ENCODE results near the gene FOXO3B.
"Not testable (repeated sequence)": the region's sequence is repeated elsewhere in the genome, so short reads cannot be mapped to it uniquely, and the experiment has no call there.

The FOXO3B gene
- total RNA-seq, result 16.3 to 18.2 reads per million in 2 experiments

DNA sequence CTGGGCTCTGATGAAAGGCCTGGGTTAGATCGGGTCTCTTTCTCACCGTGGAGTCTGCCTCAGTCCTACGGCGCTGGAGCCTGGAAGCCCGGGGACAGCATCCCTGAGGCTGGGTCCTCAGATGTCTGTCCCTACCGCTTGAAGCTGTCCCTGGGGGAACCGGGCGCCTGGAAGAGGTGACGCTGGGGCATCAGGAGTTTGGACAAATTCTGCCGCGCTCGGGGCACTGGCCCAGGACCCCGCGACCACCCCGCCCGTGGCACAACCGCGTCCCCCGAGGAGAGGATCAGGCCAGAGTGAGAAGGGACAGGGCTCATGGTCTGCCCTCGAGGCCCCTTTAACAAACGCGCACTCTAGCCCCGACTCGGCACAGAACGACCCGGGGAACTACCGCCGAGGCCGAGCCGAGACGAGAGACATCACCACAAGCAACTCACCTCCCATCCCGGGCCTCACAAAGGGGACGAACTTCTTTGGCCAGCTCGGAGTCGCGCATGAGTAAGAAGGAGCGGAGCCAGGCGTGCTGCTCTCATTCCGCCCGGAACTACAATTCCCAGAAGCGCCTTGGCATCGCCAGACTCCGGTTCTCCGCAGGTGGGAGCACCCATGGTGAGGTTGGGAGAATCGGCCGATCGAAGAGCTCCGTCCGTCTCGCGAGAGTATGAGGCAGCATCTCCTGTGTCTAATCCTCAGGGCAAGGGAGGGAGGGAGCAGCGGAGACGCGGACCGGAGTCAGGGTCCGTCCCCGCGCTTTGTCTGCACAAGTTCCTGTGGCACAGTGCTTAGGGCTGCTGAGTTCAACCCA, at the start of gene FOXO3B:
Gene FOXO3B, minus strand, starts transcription at position 548 of the 805 bp plus-strand sequence. CDS start 663 bp downstream, outside the sequence.
- peak; percentile 62 for DNase-seq (ENCODE audit: low read depth)

DNA sequence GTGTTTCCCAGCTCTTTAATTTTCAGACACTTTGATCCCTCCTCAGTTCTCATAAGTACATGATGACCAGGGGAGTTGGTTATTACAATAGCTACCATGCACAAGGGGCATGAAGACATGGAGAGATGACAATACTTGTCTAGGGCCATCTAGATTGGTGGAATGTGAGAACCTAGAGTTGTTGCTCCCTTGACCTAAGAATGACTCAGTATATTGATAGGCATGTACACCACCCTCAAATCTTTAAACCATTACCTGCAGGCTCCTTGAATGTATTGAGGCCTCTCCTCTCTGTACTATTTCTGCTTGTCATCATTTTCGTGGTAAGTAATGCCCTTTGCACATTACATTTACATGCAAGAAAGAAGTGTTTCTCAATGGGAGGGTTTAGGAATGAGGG, 41.4 kb upstream of the FOXO3B start:
- DNase-seq (ENCODE audit: low read depth), result not testable (repeated sequence)

DNA sequence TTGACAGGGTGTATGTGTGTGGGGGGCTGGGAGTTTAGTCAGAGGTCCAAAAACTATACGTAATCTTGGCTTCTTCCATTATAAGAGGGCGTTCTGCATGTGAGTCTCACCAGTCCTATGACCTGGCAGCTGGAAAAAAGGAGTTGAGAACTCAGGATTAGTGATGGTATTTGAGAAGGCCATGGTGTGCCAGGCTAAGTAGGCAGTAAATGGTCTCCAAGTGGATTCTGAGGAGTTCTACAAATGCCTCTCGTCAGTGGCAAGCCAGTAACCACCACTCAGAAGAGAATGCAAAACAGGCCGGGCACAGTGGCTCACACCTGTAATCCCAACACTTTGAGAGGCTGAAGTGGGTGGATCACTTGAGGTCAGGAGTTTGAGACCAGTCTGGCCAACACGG, 40.5 kb upstream of the FOXO3B start:
- not testable (repeated sequence) for DNase-seq (ENCODE audit: low read depth)

DNA sequence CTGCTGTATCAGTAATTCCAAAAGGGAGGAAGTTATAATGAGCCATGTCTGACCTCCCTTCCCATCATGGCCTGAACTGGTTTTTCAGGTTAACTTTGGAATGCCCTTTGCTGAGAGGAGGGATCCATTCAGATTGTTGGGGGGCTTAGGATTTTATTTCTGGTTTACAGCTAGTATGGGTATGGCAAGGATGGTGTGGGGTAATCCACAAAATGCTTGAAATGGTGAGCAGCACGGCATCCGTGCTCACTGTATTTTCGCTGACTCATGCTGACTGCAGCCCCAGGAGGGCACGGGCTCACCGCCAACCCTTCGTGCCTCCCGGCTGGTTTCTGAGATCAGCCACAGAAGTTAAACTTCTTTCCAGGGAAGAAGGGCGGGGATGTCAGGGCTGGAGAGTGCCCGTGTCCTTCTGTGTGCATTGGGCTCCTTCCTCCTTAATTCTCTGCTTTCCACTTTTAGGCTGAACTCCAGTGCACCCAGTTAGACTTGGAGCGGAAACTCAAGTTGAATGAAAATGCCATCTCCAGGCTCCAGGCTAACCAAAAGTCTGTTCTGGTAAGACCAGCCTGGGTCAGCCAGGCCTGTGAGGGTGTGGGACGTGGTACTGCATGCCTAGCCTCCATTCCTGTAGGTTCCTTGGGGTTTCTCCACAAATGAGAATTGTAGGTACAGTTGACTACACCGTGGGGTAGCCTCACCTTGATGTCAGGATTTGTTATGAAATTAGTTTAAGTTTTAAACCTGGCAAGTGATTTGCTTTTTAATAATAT, 39.8 kb upstream of the FOXO3B start:
- DNase-seq (ENCODE audit: low read depth), result not testable (repeated sequence)

DNA sequence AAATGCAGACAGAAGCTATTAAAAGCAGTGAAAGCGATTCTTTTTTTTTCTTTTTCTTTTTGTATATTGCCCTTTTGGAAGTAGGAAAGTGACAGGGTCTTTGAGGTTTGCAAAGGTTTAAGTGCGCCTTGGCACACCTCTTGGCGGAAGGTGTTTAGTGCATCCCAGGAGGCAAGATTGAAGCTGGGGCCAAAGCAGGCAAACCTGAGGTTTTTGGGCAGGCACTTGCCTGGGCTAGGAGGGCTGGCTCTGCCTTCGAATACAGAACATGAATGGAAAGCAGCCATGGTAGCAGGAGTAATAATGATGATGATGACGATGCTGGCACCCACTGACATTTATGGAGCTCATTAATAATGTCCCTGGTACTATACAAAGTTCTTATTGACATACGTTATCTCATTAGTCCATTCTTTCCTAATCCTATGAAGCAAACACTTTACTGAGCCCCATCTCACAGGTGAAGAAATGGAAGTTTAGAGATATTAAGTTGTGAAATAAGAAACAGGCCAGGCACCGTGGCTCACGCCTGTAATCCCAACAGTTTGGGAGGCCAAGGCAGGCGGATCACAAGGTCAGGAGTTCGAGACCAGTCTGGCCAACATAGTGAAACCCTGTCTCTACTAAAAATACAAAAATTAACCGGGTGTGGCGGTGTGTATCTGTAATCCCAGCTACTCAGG, 37.5 kb upstream of the FOXO3B start:
- DNase-seq (ENCODE audit: low read depth), result not testable (repeated sequence)

DNA sequence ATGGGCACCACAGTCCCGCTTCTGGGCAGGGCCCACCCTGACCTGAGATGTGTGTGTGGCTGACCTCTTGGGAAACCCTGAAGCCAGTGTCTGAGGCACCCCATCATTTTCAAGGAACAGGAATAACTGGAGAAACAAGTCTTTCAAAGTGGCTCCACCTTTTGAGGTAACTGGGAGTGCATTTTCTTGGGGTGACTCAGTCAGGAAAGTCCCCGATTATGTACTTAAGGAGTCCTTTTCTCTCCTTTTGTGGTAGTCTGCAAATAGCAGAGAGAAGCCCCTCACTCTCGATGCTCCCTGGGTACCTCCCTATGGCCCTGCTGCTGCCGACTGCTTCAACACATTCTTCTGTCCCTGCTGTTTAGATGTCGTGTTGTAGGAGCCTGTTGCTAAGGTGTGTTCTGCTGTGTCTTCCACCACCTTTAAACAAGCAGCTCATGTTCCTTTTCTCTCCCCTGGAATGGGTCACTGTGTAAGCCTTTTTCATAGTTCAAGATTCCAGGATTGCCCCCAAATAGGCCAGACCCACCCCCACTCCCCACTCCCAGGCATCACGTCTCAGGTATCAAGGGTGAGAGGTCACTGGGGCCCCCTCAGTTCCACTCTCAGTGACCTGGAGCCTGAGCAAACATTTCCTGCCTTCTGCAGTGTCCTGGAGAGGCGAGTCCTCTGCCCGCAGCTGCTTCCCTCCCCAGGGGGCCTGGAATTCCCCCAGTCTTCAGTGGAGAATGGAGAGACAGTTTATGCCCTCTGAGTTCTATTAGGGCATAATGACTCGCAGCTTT, 36.7 kb upstream of the FOXO3B start:
- DNase-seq (ENCODE audit: low read depth), result not testable (repeated sequence)

DNA sequence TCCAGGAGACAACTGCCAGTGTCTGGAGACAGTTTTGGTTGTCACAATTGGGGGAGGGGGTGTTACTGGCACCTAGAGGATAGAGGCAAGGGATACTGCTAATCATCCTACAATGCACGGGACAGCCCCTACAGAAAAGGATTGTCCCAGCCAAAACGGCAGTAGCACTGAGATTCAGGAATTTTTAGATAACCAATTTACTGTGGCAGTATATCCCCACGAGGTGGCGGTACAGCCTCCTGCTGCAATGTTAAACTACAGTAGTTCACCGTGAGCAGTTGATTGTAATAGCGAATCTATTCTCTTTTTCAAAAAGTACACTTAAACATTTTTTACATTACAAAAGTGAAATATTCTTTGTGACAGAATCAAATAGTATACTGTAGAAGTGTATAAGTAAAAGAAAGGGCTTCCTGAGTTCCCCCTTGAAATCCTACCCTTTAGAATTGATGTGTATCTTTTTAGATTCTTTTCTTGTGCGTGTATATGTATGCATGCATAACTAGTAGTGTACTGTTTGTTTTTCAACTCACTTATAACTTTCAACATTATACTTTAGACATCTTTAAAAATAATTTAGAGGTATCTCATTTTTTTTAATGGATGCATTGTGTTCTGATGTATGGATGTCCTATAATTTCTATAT, 30.4 kb upstream of the FOXO3B start:
- peak; percentile 44 for DNase-seq (ENCODE audit: low read depth)

DNA sequence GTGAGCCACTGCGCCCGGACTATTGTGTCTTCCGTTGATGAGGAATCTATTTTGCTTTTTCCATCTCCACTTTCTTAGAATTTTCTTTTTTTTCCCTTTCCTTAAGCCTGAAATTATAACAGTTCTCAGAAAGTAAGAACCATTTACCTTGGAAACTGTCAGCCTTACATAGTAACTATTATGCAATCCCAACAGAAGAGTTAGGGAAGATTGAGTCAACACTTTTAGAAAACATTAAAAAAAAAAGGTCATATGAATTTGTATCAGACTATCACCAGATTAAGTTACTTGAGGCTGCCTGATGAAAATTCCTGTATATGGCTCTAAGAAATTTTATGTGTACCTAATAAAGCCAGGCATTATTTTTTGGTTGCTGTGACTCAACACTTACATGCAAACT, 26.1 kb upstream of the FOXO3B start:
- DNase-seq (ENCODE audit: low read depth), result not testable (repeated sequence)

DNA sequence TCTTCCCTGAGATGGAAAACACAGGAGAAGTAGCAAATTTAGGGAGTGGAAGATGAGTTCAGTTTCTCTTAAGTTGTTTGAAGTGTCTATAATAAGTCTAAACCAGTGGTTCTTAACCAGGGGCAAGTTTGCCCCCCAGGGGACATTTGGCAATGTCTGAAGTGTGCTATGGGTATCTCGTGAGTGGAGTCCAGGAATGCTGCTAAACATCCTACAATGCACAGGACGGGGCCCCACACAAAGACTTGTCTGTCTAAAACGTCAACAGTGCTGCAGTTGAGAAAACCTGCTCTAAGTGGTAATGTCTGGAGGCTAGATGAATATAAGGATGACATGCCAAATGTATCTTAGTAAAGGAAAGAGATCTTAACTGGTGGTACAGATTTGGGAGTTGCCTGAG, 23.8 kb upstream of the FOXO3B start:
- DNase-seq (ENCODE audit: low read depth), result not testable (repeated sequence)

DNA sequence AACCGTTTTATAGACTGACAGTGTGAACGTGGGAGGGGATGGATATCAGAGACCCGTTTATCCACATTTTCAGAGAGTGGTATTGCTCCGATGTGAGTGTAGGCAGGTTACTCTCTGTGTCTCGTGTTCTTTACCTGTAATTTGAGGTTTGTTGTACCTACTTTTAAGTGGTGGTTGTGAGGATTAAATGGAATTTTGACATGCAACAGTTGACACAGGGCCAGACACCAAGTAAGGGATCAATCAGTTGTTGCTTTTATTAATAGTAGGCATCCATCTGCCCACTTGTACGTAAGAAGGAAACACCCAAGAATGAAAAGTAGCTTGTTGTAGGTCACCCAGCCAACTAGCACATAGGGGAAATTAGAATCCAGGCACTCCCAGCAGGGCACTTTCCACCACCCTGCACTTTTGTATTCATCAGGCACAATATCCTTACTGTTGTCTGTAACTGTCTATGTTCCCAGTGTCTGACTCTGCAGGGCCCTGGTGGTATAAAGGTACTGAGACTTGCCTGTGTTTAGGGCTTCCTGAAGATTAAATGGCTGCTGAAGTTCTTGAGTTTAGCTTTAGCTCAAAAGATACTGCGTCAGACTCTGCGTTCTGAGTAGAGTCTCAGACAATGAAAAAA, 16.5 kb upstream of the FOXO3B start:
- DNase-seq (ENCODE audit: low read depth), result not testable (repeated sequence)

DNA sequence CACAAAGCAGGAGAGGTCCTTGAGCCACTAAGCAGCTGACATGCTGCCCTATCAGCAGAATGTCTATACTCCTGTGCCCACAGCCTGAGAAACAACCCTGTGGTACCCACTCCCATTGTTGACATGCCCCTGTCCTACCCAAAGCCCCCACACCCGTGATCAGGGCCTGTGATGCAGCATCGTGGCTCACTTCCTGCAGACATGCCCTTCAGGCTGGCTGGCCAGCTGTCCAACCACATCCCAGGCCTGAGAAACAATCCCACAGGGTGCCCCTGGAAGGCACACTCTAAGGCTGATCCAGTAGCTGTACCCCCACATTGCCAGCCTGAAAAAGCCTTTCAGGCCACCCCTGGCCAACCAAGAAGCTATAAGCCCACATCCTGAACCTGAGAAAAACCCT, 13.0 kb upstream of the FOXO3B start:
- DNase-seq (ENCODE audit: low read depth), result not testable (repeated sequence)

DNA sequence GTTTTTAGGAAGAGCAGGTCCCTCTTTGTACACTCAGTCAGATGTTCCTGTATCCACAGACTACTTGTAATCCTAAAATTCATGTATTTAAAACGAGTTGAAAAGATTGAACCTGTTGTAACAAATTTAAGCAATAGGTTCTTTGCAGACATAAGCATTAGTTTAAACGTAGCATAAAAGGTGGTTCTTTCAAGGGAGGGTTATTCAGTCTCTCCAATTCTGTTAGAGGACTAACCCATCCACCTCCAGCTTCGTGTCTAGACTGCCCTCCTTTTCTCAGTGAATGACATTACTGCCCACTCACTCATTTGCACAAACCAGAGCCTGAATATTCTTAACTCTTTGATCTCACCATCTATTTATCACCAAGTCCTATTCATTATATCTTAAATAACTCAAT, 554 bp upstream of the FOXO3B start:
- DNase-seq (ENCODE audit: low read depth), result not testable (repeated sequence)

DNA sequence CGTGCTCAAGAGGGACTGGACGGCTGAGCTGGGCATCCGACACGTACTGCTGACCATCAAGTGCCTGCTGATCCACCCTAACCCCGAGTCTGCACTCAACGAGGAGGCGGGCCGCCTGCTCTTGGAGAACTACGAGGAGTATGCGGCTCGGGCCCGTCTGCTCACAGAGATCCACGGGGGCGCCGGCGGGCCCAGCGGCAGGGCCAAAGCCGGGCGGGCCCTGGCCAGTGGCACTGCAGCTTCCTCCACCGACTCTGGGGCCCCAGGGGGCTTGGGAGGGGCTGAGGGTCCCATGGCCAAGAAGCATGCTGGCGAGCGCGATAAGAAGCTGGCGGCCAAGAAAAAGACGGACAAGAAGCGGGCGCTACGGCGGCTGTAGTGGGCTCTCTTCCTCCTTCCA, 4.7 kb downstream of the FOXO3B start:
- not testable (repeated sequence) for DNase-seq (ENCODE audit: low read depth)

DNA sequence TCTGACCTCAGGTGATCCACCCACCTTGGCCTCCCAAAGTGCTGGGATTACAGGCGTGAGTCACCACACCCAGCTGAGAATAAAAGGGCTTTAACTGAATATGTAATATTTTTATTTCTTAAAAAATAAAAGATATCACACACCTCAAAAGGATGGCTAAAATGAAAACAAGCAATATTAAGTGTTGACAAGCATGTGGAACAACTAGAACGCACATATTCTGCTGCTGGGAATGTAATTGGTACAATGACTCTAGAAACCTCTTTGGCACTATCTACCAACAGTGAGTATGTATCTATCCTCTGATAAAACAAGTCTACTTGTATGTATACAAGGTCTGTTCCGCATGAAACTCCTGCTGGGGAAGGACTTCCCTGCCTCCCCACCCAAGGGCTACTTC, 5.2 kb downstream of the FOXO3B start:
- DNase-seq (ENCODE audit: low read depth), result not testable (repeated sequence)

DNA sequence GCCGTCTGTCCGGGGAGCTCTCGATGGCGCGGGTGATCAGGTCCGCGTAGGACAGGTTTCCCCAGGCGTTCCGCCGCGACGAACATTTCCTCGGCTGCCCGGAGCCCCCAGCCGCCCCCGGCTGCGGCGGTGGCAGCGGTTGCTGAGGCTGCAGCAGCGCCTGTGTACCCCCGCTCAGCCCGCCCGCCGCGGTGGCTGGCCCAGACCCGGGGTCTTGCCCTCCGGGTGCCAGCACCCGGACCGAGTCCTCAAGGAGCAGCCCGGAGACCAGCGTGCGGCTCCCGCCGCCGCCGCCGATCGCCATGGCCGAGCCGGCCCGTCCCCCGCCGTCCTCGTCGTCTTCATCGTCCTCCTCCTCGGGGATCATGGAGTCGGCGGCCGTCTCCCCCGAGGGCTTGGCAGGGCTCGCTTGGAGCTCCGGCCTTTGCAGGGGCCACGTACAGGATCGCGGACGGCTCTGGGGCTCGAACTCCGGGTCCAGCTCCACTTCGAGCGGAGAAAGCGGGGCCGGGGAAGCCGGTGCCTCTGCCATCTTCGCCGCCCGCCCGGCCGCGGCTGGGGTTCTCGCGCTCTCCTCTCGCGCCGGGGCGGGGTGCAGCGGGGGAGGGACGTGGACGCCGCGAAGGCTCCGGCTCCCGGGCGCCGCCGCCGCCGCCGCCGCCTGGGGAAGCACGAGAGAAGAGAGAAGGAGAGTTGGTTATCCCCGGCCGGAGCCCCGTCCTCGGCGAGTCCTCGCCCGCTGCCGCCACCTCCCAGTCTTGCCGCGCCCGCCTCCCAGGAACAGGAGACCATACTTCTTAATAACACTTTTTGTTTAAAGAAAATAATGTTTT, 9.5 kb downstream of the FOXO3B start:
- not testable (repeated sequence) for DNase-seq (ENCODE audit: low read depth)

DNA sequence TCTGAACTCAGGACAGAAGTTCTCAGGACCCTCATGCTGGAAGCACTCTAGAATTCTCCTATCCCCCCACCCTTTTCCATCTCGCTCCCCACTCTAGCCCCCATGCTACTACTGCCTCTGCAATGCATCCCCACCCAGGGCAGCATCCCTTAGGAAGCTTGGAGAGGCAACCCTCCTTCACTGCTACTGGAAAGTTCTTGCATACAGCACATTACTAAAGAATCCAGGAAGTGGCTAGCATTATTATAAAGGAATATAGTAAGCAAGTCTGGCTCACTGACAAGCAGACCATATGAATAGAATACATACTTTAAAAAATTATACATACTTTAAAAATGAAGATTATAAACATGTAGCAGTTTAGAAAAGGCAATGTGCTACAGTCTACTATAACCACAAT, 13.5 kb downstream of the FOXO3B start:
- not testable (repeated sequence) for DNase-seq (ENCODE audit: low read depth)

DNA sequence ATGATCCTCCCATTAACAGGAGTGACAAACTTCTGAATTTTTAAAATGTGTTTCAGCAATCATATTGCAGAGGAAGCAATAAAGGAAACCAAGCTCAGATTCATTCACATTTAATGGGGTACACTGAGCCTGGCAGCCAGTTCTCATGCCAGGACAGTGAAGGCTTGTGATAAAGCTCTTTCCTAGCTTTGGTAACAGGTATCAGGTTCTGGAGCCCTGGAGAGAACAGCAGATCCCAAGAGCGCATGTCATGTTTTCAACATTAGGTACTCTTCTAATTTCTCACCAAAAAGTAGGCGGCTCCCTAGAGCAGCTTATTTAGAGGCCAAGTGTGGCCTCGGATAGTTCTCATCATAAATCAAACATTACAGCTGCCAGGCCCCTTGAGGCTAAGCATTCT, 14.6 kb downstream of the FOXO3B start:
- not testable (repeated sequence) for DNase-seq (ENCODE audit: low read depth)

DNA sequence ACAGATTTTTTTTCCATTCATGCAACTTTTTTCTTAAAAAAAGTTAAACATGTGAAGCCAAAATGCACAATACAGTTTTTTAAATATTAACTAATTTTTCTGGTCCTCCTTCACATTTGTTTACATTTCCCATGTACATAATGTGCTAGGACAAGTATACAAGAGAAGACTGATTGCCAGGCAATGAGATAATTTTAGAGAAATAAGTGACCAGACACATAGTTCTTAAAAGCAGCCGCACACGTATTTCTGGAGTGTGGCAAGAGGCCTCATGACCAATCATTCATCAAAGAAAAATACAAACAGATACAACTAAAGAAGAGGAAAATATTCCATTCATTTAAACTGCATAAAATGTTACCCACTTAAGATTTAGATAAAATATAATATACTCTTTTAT, 15.8 kb downstream of the FOXO3B start:
- DNase-seq (ENCODE audit: low read depth), result not testable (repeated sequence)

DNA sequence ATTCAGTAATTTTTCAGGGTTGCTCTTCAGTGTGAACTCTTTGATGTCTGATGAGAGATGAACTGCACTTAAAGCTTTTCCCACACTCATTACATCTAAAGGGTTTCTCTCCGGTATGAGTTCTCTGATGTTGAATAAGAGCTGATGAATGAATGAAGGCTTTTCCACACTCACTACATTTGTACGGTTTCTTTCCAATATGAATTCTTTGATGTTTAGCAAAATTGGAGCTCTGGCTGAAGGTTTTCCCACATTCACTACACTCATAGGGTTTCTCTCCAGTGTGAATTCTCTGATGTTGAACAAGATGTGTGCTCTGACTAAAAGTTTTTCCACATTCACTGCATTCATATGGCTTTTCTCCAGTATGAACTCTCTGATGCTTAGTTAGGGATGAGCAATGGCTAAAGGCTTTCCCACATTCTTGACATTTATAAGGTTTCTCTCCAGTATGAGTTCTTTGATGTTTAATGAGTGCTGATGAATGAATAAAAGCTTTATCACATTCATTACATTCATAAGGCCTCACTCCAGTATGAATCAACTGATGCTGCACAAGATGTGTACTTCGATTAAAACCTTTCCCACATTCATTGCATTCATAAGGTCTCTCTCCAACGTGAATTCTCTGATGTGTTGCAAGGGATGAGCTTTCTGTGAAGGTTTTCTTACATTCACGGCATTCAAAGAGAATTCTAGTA, 20.0 kb downstream of the FOXO3B start:
- DNase-seq (ENCODE audit: low read depth), result not testable (repeated sequence)

Measured in T follicular helper cell (primary cell).